Neuronal stem cell (in vitro differentiated cells): ENCODE measurements around the gene SET.

Source experiments
- DNase-seq: peaks from one replicate; pipeline ENCODE4 v3.0.0-alpha.2; 2013; ENCODE audit warnings: low spot score
- H2AFZ ChIP-seq: one replicate; pipeline ENCODE4 v1.6.1; 2013; ENCODE audit warnings: mild to moderate bottlenecking, low read length, inconsistent platforms
- H2AK5ac ChIP-seq: 2 replicates; pipeline ENCODE4 v1.6.1; 2013; ENCODE audit warnings: low read depth, mild to moderate bottlenecking, inconsistent platforms, low read length, moderate library complexity, mixed read lengths
- H2BK120ac ChIP-seq: 2 replicates; pipeline ENCODE4 v1.6.1; 2013; ENCODE audit warnings: low read depth, mild to moderate bottlenecking, inconsistent platforms, low read length, moderate library complexity, mixed read lengths
- H2BK12ac ChIP-seq: one replicate; pipeline ENCODE4 v1.6.1; 2013; ENCODE audit warnings: low read length, inconsistent platforms
- H2BK15ac ChIP-seq: 2 replicates; pipeline ENCODE4 v1.6.1; 2013; ENCODE audit warnings: mild to moderate bottlenecking, low read length, inconsistent platforms, mixed read lengths
- H2BK5ac ChIP-seq: one replicate; pipeline ENCODE4 v1.6.1; 2013; ENCODE audit warnings: inconsistent platforms, mild to moderate bottlenecking, low read length, moderate library complexity
- H3K14ac ChIP-seq: one replicate; pipeline ENCODE4 v1.6.1; 2013; ENCODE audit warnings: low read length, inconsistent platforms
- H3K18ac ChIP-seq: 2 replicates; pipeline ENCODE4 v1.6.1; 2013; ENCODE audit warnings: low read length, inconsistent platforms
- H3K23ac ChIP-seq: 2 replicates; pipeline ENCODE4 v1.6.1; 2013; ENCODE audit warnings: low read depth, mild to moderate bottlenecking, mixed read lengths, low read length, inconsistent platforms; ENCODE audit not compliant: poor library complexity
- H3K27ac ChIP-seq: replicated peaks from 3 replicates; pipeline ENCODE4 v1.5.1; 2013; ENCODE audit warnings: low read length, inconsistent platforms
- H3K27me3 ChIP-seq, 3 experiments: 2 replicates each; pipeline ENCODE4 v1.6.1; 2013; ENCODE audit warnings: low read length in 3 of 3, mild to moderate bottlenecking in 2 of 3, inconsistent platforms in 1 of 3, low read depth in 1 of 3, mixed read lengths in 1 of 3, moderate library complexity in 1 of 3; ENCODE audit not compliant: control insufficient read depth in 3 of 3, insufficient read depth in 3 of 3
- H3K36me3 ChIP-seq, 2 donors: replicated peaks in 1 of 2; 2 replicates each; pipeline ENCODE4 v1.6.1; 2013; ENCODE audit warnings: low read length in 2 of 2; ENCODE audit not compliant: control insufficient read depth in 2 of 2, insufficient read depth in 2 of 2
- H3K4ac ChIP-seq: 2 replicates; pipeline ENCODE4 v1.6.1; 2013; ENCODE audit warnings: inconsistent platforms, mild to moderate bottlenecking, low read length, moderate library complexity
- H3K4me1 ChIP-seq, 2 donors: 1 replicate in 1 of 2; 2 replicates in 1 of 2; pipeline ENCODE4 v1.6.1; 2013; ENCODE audit warnings: low read length in 2 of 2, low read depth in 1 of 2; ENCODE audit not compliant: control insufficient read depth in 2 of 2, insufficient read depth in 1 of 2
- H3K4me2 ChIP-seq: one replicate; pipeline ENCODE4 v1.6.1; 2013; ENCODE audit warnings: mild to moderate bottlenecking, low read length, inconsistent platforms; ENCODE audit not compliant: insufficient read depth, poor library complexity, severe bottlenecking
- H3K4me3 ChIP-seq, 2 donors: 2 replicates each; pipeline ENCODE4 v1.5.1; 2013; ENCODE audit warnings: low read length in 2 of 2, mild to moderate bottlenecking in 2 of 2, inconsistent platforms in 1 of 2, moderate library complexity in 1 of 2
- H3K79me1 ChIP-seq: one replicate; pipeline ENCODE4 v1.6.1; 2013; ENCODE audit warnings: low read depth, mild to moderate bottlenecking, inconsistent platforms, low read length, moderate library complexity
- H3K9ac ChIP-seq: one replicate; pipeline ENCODE4 v1.6.1; 2013; ENCODE audit warnings: mild to moderate bottlenecking, low read depth, low read length, inconsistent platforms; ENCODE audit not compliant: poor library complexity
- H3K9me3 ChIP-seq, 2 donors: replicated peaks in 1 of 2; 2 replicates each; pipeline versions ENCODE3 to v1.6.1; 2013; ENCODE audit warnings: low read length in 2 of 2, mild to moderate bottlenecking in 2 of 2, inconsistent platforms in 1 of 2, low read depth in 1 of 2, mixed read lengths in 1 of 2, moderate library complexity in 1 of 2; ENCODE audit not compliant: control insufficient read depth in 2 of 2, insufficient read depth in 1 of 2
- H4K8ac ChIP-seq: one replicate; pipeline ENCODE4 v1.6.1; 2013; ENCODE audit warnings: low read depth, mild to moderate bottlenecking, inconsistent platforms, low read length, moderate library complexity
- H4K91ac ChIP-seq: one replicate; pipeline ENCODE4 v1.6.1; 2013; ENCODE audit warnings: low read length, low read depth, mild to moderate bottlenecking, inconsistent platforms; ENCODE audit not compliant: poor library complexity
- WGBS, 2 donors: extraction: QIAGEN DNeasy Blood & Tissue Kit; methylation state at CpG; one replicate each; pipeline ENCODE4 v1.1.7; 2013; ENCODE audit warnings: missing lambda C conversion rate in 2 of 2, mixed read lengths in 1 of 2; ENCODE audit not compliant: insufficient read length in 2 of 2, insufficient replicate concordance in 1 of 2; ENCODE audit errors: extremely low coverage in 2 of 2; 5-methylcytosine and 5-hydroxymethylcytosine counted together

Gene SET

GRCh38 chr9:128683340-128684064 lies 5.5 kb upstream of the SET start:
- Histone ChIP-seq H3K23ac (peak overlapping the region; percentile 90), H3K36me3 (no peaks in the 10 kb centered on the region), H3K9me3 (no peaks in the 10 kb centered on the region), H3K18ac (peak overlapping the region; percentile 68), H3K27me3 (no peaks in the 10 kb centered on the region), H3K14ac (no peak overlapping the region), H3K9ac (peak overlapping the region; percentile 70), H2BK5ac (no peak overlapping the region), H3K27ac (peak overlapping the region; percentile 87), H4K8ac (no peak overlapping the region), H3K4ac (peak overlapping the region; percentile 13), H2AK5ac (no peak overlapping the region), H2AFZ (peak overlapping the region; percentile 90), H2BK12ac (peak overlapping the region; percentile 24), H2BK15ac (peak overlapping the region; percentile 6), H3K4me2 (peak overlapping the region; percentile 85), H2BK120ac (no peak overlapping the region), H3K79me1 (peaks cover 2% of the 10 kb centered on the region), H4K91ac (no peak overlapping the region), H3K4me1 (peaks cover 15 to 22% of the 10 kb centered on the region in 2 donors), H3K4me3 (peak overlapping the region; percentile 65 to 79)
- DNase-seq: peak; percentile 76
- WGBS, 2 donors: no CpG with 5 or more reads among the region's 21 CpGs

- Histone ChIP-seq H3K9ac (no peak overlapping the region), H3K79me1 (peaks cover 2% of the 10 kb centered on the region), H3K9me3 (no peaks in the 10 kb centered on the region), H3K14ac (no peak overlapping the region), H3K27me3 (no peaks in the 10 kb centered on the region), H4K8ac (no peak overlapping the region), H2BK12ac (peak overlapping the region; percentile 24), H2BK120ac (no peak overlapping the region), H4K91ac (no peak overlapping the region), H3K36me3 (no peaks in the 10 kb centered on the region), H3K4ac (peak overlapping the region; percentile 13), H2BK15ac (peak overlapping the region; percentile 6), H3K4me3 (peak overlapping the region; percentile 65 to 79), H3K18ac (peak overlapping the region; percentile 92), H2BK5ac (no peak overlapping the region), H3K23ac (no peak overlapping the region), H3K4me1 (peaks cover 15 to 24% of the 10 kb centered on the region in 2 donors), H2AFZ (peak overlapping the region; percentile 90), H2AK5ac (no peak overlapping the region), H3K27ac (peak overlapping the region; percentile 87), H3K4me2 (peak overlapping the region; percentile 85)
- peak; percentile 29 for DNase-seq
- no CpG with 5 or more reads among the region's 3 CpGs for WGBS, 2 donors
Measured at GRCh38 chr9:128684065-128684324, 5.0 kb upstream of the SET start.

- H2AK5ac ChIP-seq: no peak overlapping the region
- H3K27ac ChIP-seq: peak overlapping the region; percentile 87
Measured at GRCh38 chr9:128684325-128685199, 4.5 kb upstream of the SET start.

More at GRCh38 chr9:128684325-128685199, 4.5 kb upstream of the SET start:
- no peak overlapping the region for H2BK5ac ChIP-seq
- H3K4me3 ChIP-seq: peak overlapping the region; percentile 65 to 79
- no peaks in the 10 kb centered on the region for H3K36me3 ChIP-seq
- no peak overlapping the region for H2BK120ac ChIP-seq
- H3K23ac ChIP-seq: no peak overlapping the region
- peak overlapping the region; percentile 90 for H2AFZ ChIP-seq
- H3K18ac ChIP-seq: peak overlapping the region; percentile 92
- H2BK12ac ChIP-seq: peak overlapping the region; percentile 24
- no peak overlapping the region for H3K14ac ChIP-seq
- no peaks in the 10 kb centered on the region for H3K9me3 ChIP-seq
- H4K8ac ChIP-seq: no peak overlapping the region
- peak overlapping the region; percentile 6 for H2BK15ac ChIP-seq
- no peak overlapping the region for H3K4ac ChIP-seq
- H3K9ac ChIP-seq: no peak overlapping the region
- H3K4me2 ChIP-seq: peak overlapping the region; percentile 85
- no peak overlapping the region for H4K91ac ChIP-seq
- peak; percentile 63 for DNase-seq
- H3K79me1 ChIP-seq: peaks cover 2% of the 10 kb centered on the region
- H3K27me3 ChIP-seq: no peaks in the 10 kb centered on the region
- no CpG with 5 or more reads among the region's 15 CpGs for WGBS, 2 donors
- H3K4me1 ChIP-seq: peaks cover 15 to 24% of the 10 kb centered on the region in 2 donors
